Peyer's patch (tissue), 4 donors: ENCODE data around the gene CD55.

Experiments used
- CTCF ChIP-seq, 6 experiments: fragments of 450-650 bp in 4 of 6; fragments of 200-600 bp in 2 of 6; sonication (generic) in 1 of 6; IDR thresholded peaks; one replicate each; pipeline ENCODE4 v1.5.1; 2017 to 2019; ENCODE audit warnings: antibody characterized with exemption in 6 of 6, mild to moderate bottlenecking in 3 of 6, moderate library complexity in 1 of 6
- POLR2A ChIP-seq, 2 donors: fragments of 450-650 bp; IDR thresholded peaks; one replicate each; pipeline ENCODE4 v1.5.1; 2017; ENCODE audit warnings: antibody characterized with exemption in 2 of 2, mild to moderate bottlenecking in 2 of 2, moderate library complexity in 2 of 2

GRCh38 chr1:207364614-207365013 lies 43.1 kb downstream of the CD55 start:
- TF ChIP-seq POLR2A (IDR thresholded peaks at IDR 0.05) (no peak), CTCF (IDR thresholded peaks at IDR 0.05) (no peak)
